Measurements from ENCODE around the gene FRMD4A.

GRCh38 chr10:14374745-14375445 is 44.2 kb upstream of the FRMD4A start:
- TF ChIP-seq CTCF (IDR thresholded peaks at IDR 0.05; ENCODE audit: poor library complexity) (no peak), EZH2 (IDR thresholded peaks at IDR 0.05; ENCODE audit: borderline replicate concordance) (no peak), EZH2phosphoT487 (IDR thresholded peaks at IDR 0.05; ENCODE audit: low read depth, severe bottlenecking, unreplicated experiment) (no peak)

Data from hepatocyte (in vitro differentiated cells).